Measurements from ENCODE around the gene ETV2.

ETV2 gene

GRCh38 chr19:35644206-35644986 lies 2.9 kb downstream of the ETV2 start (continued):
- TF ChIP-seq, protein P1, sequence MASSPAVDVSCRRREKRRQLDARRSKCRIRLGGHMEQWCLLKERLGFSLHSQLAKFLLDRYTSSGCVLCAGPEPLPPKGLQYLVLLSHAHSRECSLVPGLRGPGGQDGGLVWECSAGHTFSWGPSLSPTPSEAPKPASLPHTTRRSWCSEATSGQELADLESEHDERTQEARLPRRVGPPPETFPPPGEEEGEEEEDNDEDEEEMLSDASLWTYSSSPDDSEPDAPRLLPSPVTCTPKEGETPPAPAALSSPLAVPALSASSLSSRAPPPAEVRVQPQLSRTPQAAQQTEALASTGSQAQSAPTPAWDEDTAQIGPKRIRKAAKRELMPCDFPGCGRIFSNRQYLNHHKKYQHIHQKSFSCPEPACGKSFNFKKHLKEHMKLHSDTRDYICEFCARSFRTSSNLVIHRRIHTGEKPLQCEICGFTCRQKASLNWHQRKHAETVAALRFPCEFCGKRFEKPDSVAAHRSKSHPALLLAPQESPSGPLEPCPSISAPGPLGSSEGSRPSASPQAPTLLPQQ (tag by site-specific recombination; IDR thresholded peaks at IDR 0.05): peak; percentile 11; the same call in 1 of the 2 replicates
- TF ChIP-seq ZBTB20 (tag by site-specific recombination; IDR thresholded peaks at IDR 0.05) (peak; percentile 90), ZSCAN18 (tag by site-specific recombination; IDR thresholded peaks at IDR 0.05) (peak; percentile 44; the same call in 1 of the 2 replicates), EGR2 (tag by site-specific recombination; IDR thresholded peaks at IDR 0.05; ENCODE audit: low read depth) (peak; percentile 57), ZXDB (tag by site-specific recombination; IDR thresholded peaks at IDR 0.05) (peak; percentile 42), ZSCAN5A (tag by site-specific recombination; IDR thresholded peaks at IDR 0.05) (peak; percentile 70; the same call in 1 of the 2 replicates), ZNF398 (tag by site-specific recombination; IDR thresholded peaks at IDR 0.05) (no peak), ZNF324 (tag by site-specific recombination; IDR thresholded peaks at IDR 0.05) (peak; percentile 47; the same call in 1 of the 2 replicates), ZNF514 (tag by site-specific recombination; IDR thresholded peaks at IDR 0.05) (no peak), ZNF501 (tag by site-specific recombination; IDR thresholded peaks at IDR 0.05) (peak; percentile 56; the same call in 1 of the 2 replicates), ZNF221 (tag by site-specific recombination; IDR thresholded peaks at IDR 0.05; ENCODE audit: borderline replicate concordance) (no peak), ZSCAN30 (tag by site-specific recombination; IDR thresholded peaks at IDR 0.05) (peak; percentile 71; the same call in 1 of the 2 replicates), ZFP69B (tag by site-specific recombination; IDR thresholded peaks at IDR 0.05) (no peak), INSM2 (tag by site-specific recombination; IDR thresholded peaks at IDR 0.05) (peak; percentile 76; the same call in 1 of the 2 replicates), ZNF24 (tag by site-specific recombination; IDR thresholded peaks at IDR 0.05) (peak; percentile 24), ZBTB44 (tag by site-specific recombination; IDR thresholded peaks at IDR 0.05) (peak; percentile 45; the same call in 1 of the 2 replicates), IKZF3 (tag by site-specific recombination; IDR thresholded peaks at IDR 0.05) (peak; percentile 86), SP7 (tag by site-specific recombination; IDR thresholded peaks at IDR 0.05) (peak; percentile 39), ZNF350 (tag by site-specific recombination; IDR thresholded peaks at IDR 0.05) (no peak), WT1 (tag by site-specific recombination; IDR thresholded peaks at IDR 0.05) (peak; percentile 8; the same call in 1 of the 2 replicates), ZFHX2 (tag by site-specific recombination; conservative IDR thresholded peaks at IDR 0.05) (peak; percentile 48), ZNF777 (tag by site-specific recombination; IDR thresholded peaks at IDR 0.05; ENCODE audit: borderline replicate concordance) (peak; percentile 66; the same call in 1 of the 2 replicates), ZBTB8A (tag by site-specific recombination; IDR thresholded peaks at IDR 0.05) (0 out of 2 replicates have a peak, but pooled peaks have one; percentile 7), ZNF580 (tag by site-specific recombination; IDR thresholded peaks at IDR 0.05) (no peak; the same call in 1 of the 2 replicates), ZSCAN23 (tag by site-specific recombination; IDR thresholded peaks at IDR 0.05) (no peak), ZNF596 (tag by site-specific recombination; IDR thresholded peaks at IDR 0.05) (no peak), ZNF785 (tag by site-specific recombination; IDR thresholded peaks at IDR 0.05) (no peak), ZNF2 (tag by site-specific recombination; IDR thresholded peaks at IDR 0.05) (peak; percentile 46; the same call in 1 of the 2 replicates), GLIS1 (tag by site-specific recombination; IDR thresholded peaks at IDR 0.05) (peak; percentile 58), SALL2 (tag by site-specific recombination; IDR thresholded peaks at IDR 0.05; ENCODE audit: borderline replicate concordance) (no peak)
